ENCODE results near the gene HLX.

- TF ChIP-seq EZH2 (IDR thresholded peaks at IDR 0.05; ENCODE audit: borderline replicate concordance, low read depth, low read length, severe bottlenecking) = no peak
- TF ChIP-seq, protein P1, sequence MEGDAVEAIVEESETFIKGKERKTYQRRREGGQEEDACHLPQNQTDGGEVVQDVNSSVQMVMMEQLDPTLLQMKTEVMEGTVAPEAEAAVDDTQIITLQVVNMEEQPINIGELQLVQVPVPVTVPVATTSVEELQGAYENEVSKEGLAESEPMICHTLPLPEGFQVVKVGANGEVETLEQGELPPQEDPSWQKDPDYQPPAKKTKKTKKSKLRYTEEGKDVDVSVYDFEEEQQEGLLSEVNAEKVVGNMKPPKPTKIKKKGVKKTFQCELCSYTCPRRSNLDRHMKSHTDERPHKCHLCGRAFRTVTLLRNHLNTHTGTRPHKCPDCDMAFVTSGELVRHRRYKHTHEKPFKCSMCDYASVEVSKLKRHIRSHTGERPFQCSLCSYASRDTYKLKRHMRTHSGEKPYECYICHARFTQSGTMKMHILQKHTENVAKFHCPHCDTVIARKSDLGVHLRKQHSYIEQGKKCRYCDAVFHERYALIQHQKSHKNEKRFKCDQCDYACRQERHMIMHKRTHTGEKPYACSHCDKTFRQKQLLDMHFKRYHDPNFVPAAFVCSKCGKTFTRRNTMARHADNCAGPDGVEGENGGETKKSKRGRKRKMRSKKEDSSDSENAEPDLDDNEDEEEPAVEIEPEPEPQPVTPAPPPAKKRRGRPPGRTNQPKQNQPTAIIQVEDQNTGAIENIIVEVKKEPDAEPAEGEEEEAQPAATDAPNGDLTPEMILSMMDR (IDR thresholded peaks at IDR 0.05; ENCODE audit: borderline replicate concordance, extremely low read depth, low read length, poor library complexity, severe bottlenecking) = no peak
Measured at GRCh38 chr1:220915954-220916353, 36.7 kb downstream of the HLX start.
